Muscle layer of duodenum (tissue), 2 donors: ENCODE data around the gene CRHR1.
"Not testable (repeated sequence)": the region's sequence is repeated elsewhere in the genome, so short reads cannot be mapped to it uniquely, and the experiment has no call there.

Experiments
- H3K27ac ChIP-seq: one replicate; pipeline ENCODE4 v1.7.0; 2013; ENCODE audit warnings: mild to moderate bottlenecking, low read length
- H3K27me3 ChIP-seq: one replicate; pipeline ENCODE4 v1.7.0; 2013; ENCODE audit warnings: low read depth, mild to moderate bottlenecking, control low read depth, low read length
- H3K36me3 ChIP-seq, 2 donors: one replicate each; pipeline ENCODE4 v1.7.0; 2013; ENCODE audit warnings: low read length in 2 of 2, control low read depth in 1 of 2, mild to moderate bottlenecking in 1 of 2; ENCODE audit not compliant: insufficient read depth in 2 of 2, control insufficient read depth in 1 of 2
- H3K4me1 ChIP-seq, 2 donors: one replicate each; pipeline ENCODE4 v1.7.0; 2013; ENCODE audit warnings: low read length in 2 of 2, mild to moderate bottlenecking in 2 of 2, control low read depth in 1 of 2, moderate library complexity in 1 of 2; ENCODE audit not compliant: insufficient read depth in 2 of 2, control insufficient read depth in 1 of 2
- H3K4me3 ChIP-seq, 2 donors: one replicate each; pipeline ENCODE4 v1.7.0; 2013; ENCODE audit warnings: low read length in 2 of 2, low read depth in 1 of 2, mild to moderate bottlenecking in 1 of 2
- H3K9me3 ChIP-seq, 2 donors: one replicate each; pipeline ENCODE4 v1.7.0; 2013; ENCODE audit warnings: low read length in 2 of 2, control low read depth in 1 of 2, mild to moderate bottlenecking in 1 of 2; ENCODE audit not compliant: control insufficient read depth in 1 of 2
- donor health status: healthy.

Gene CRHR1

DNA sequence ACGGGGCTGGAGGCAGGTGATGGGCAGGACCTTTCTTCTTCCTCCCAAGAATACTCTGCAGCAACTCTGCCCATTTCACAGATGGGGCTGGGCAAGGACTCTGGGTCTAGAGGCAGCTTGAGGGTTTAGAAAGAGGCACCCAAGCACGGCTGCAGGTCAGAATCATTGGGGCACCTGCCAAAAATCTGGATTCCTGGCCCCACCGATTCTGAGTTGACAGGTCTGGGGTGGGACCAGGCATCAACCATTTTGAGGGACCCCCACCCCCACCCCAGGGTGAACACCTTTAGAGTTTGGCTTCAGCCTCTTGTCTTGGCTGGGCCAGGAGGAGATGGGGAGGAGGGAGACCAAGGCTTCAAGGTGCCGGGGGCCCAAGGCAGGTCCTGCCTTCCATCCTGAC is 65.9 kb downstream of the CRHR1 start:
- Histone ChIP-seq H3K4me3 (no peak overlapping the region), H3K27ac (no peak overlapping the region), H3K9me3 (peaks cover 0 to under 1% of the 10 kb centered on the region in 2 donors), H3K27me3 (peaks cover 8% of the 10 kb centered on the region), H3K36me3 (no peaks in the 10 kb centered on the region), H3K4me1 (no peaks in the 10 kb centered on the region)

DNA sequence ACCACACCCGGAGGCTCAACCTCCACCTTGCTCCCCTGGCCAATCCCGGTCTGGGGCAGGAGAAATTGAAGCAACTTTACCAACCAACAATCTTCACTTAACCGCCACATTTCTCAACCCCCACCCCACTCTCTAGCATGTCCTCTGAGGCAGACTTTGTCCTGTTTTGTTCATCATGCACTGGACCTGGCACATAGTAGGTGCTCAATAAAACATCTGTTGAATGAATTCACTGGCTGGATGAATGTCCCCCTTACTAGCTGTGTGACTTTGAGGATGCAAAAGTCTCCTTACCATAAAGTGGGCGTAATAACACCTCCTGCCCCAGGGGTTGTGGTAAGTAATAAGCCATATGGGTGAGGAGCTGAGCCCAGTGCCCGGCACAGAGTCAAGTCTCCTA is 66.3 kb downstream of the CRHR1 start:
- Histone ChIP-seq H3K27ac (no peak overlapping the region), H3K4me3 (no peak overlapping the region), H3K27me3 (peaks cover 8% of the 10 kb centered on the region), H3K36me3 (no peaks in the 10 kb centered on the region), H3K4me1 (no peaks in the 10 kb centered on the region), H3K9me3 (peaks cover 0 to 3% of the 10 kb centered on the region in 2 donors)

- Histone ChIP-seq H3K27me3 (peaks cover 8% of the 10 kb centered on the region), H3K27ac (no peak overlapping the region), H3K4me1 (no peaks in the 10 kb centered on the region), H3K9me3 (peaks cover 0 to 3% of the 10 kb centered on the region in 2 donors), H3K4me3 (no peak overlapping the region), H3K36me3 (no peaks in the 10 kb centered on the region)
Observed at GRCh38 chr17:45851022-45851421, 66.9 kb downstream of the CRHR1 start.

DNA sequence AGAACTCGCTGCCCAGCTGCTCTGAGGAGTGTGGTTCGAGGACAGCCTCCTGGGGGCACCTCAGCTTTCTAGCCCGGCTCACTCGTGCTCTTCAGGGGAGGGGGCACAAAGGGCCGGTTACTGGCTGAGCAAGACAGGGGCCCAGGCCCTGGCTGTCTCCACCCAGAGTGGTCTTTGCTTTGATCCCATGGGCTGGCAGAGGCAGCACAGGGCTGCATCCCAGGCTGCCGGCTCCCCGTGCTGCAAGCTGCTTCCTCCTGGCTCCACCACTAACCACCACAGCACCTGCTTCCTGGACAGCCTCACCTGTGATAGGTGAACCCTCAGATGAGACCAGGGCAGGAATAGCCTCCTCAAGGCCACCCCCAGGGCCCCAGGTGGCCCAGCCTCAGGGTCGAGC is 67.3 kb downstream of the CRHR1 start:
- Histone ChIP-seq H3K27ac (no peak overlapping the region), H3K4me3 (no peak overlapping the region), H3K4me1 (no peaks in the 10 kb centered on the region), H3K36me3 (no peaks in the 10 kb centered on the region), H3K27me3 (peaks cover 8% of the 10 kb centered on the region), H3K9me3 (peaks cover 0 to 3% of the 10 kb centered on the region in 2 donors)

GRCh38 chr17:45851873-45852272 is 67.8 kb downstream of the CRHR1 start:
- peaks cover 8% of the 10 kb centered on the region for H3K27me3 ChIP-seq
- no peaks in the 10 kb centered on the region for H3K4me1 ChIP-seq
- no peaks in the 10 kb centered on the region for H3K36me3 ChIP-seq
- no peak overlapping the region for H3K4me3 ChIP-seq
- peaks cover 0 to 3% of the 10 kb centered on the region in 2 donors for H3K9me3 ChIP-seq
- H3K27ac ChIP-seq, result no peak overlapping the region

GRCh38 chr17:45852535-45853297 is 68.6 kb downstream of the CRHR1 start:
- Histone ChIP-seq H3K4me3 (no peak overlapping the region), H3K36me3 (no peaks in the 10 kb centered on the region), H3K4me1 (no peaks in the 10 kb centered on the region), H3K27me3 (peaks cover 8% of the 10 kb centered on the region), H3K27ac (no peak overlapping the region), H3K9me3 (peaks cover 0 to 3% of the 10 kb centered on the region in 2 donors)

DNA sequence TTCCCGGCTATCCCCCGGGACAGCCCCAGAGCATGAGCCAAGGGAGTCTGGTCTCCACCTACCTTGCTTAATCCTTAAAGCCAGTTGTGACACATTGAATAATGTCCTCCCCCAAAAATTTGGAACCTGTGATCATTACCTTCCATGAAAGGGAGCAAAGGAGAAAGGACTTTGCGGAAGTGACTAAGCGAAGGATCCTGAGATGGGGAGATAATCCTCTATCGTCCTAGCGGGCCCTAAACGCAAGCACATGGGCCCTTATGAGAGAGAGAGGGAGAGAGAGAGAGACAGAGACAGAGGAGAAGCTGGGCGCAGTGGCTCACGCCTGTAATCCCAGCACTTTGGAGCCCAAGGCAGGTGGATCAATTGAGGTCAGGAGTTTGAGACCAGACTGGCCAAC is 70.1 kb downstream of the CRHR1 start:
- no peaks in the 10 kb centered on the region for H3K36me3 ChIP-seq
- H3K9me3 ChIP-seq, result peaks cover 0 to 3% of the 10 kb centered on the region in 2 donors
- no peak overlapping the region for H3K4me3 ChIP-seq
- H3K4me1 ChIP-seq, result no peaks in the 10 kb centered on the region
- no peak overlapping the region for H3K27ac ChIP-seq
- H3K27me3 ChIP-seq, result peaks cover 8% of the 10 kb centered on the region

DNA sequence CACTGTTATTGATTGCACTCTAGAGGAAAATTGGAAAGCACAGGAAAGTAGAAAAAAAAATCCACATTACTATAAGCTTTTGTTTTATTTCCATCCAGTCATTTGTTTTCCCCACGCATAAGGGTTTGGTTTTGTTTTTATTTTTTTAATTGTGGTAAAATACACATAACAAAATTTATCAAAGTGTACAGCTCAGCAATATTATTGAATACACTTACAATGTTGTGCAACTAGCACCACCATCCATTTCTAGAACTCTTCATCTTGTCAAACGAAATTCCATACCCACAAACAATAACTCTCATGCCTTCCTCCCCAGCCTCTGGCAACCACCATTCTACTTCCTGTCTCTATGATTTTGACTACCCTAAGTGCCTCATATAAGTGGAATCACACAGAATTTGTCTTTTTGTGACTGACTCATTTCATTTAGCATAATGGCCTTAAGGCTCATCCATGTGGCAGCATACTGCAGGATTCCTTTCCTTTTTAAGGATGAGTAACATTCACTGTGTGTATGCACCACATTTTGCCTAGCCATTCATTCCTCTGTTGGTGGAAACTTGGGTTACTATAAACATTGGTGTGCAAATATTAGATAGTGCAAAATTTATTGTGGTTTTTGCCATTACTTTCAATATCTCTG is 71.7 kb downstream of the CRHR1 start:
- no peak overlapping the region for H3K4me3 ChIP-seq
- H3K9me3 ChIP-seq, result peaks cover 0 to 3% of the 10 kb centered on the region in 2 donors
- H3K4me1 ChIP-seq, result no peaks in the 10 kb centered on the region
- no peaks in the 10 kb centered on the region for H3K36me3 ChIP-seq
- H3K27ac ChIP-seq, result no peak overlapping the region
- H3K27me3 ChIP-seq, result peaks cover 8% of the 10 kb centered on the region

DNA sequence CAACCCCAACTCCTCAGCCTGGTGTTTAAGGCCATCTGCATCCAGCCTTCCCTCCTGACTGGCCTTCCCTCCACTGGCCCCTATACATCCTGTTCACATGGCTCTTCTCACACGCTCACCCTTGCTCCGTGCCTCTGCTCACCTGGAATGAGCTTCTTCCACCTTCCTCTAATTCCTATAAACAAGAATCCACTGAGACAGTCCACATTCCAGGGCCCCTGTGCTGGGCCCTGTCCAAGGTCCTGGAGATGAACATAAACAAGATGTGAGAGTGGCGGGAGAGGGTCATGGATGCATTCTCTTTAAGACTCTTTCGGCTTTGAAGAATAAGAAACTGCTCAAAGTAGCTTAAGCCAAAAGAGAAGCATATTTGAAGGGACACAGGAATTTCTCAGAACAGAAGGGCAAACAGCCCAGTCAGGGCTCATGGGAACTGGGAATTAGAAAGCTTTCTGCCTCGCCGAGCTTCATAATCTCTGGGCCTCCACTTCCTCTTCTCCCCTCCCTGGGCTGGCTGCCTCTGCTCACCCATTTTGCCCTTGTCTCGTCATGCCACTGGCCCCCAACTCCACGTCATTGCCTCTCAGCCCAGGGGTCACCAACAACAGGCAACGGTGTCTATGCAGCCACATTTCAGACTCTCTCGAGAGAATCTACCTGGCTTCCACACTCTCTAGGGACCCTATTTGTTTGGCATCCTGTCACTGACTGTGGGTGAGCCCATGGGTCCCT is 74.0 kb downstream of the CRHR1 start:
- Histone ChIP-seq H3K27ac (no peak overlapping the region), H3K36me3 (no peaks in the 10 kb centered on the region), H3K4me1 (no peaks in the 10 kb centered on the region), H3K4me3 (no peak overlapping the region), H3K27me3 (no peaks in the 10 kb centered on the region), H3K9me3 (peaks cover 0 to 3% of the 10 kb centered on the region in 2 donors)

DNA sequence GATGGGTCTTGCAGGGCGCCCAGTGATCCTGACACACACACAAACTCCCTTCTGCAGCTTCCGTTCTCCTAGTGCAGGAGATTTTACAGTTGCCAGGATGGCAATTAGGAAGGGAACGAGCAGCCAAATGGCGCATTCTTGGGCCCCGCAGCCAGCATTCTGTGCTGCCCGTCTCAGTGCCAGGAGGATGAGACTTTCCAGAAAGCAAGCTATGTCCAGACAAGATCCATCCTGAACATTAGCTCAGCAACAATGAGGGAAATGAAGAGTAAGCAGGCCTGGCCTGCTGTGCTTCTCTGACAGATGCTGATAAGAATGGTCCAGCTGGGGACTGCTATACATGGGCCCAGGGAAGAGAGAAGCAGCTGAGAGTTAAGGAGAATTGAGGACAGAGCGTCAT is 77.0 kb downstream of the CRHR1 start:
- H3K4me1 ChIP-seq, result no peaks in the 10 kb centered on the region
- H3K27me3 ChIP-seq, result peaks cover 7% of the 10 kb centered on the region
- no peak overlapping the region for H3K27ac ChIP-seq

GRCh38 chr17:45862127-45862526 is 78.0 kb downstream of the CRHR1 start:
- H3K36me3 ChIP-seq, H3K9me3 ChIP-seq, H3K27ac ChIP-seq, H3K4me1 ChIP-seq, H3K27me3 ChIP-seq, H3K4me3 ChIP-seq: not testable (repeated sequence)

More for the DNA sequence above, 77.0 kb downstream of the CRHR1 start:
- H3K4me3 ChIP-seq, result no peak overlapping the region
- H3K9me3 ChIP-seq, result no peaks in the 10 kb centered on the region
- no peaks in the 10 kb centered on the region for H3K36me3 ChIP-seq
